ENCODE results near the gene POFUT1. TPM values are rescaled to one million over a fixed set of nuclear protein-coding genes. Genes with fewer than 3 reads are reported as not detected.

The POFUT1 gene
- polyA plus RNA-seq, 1 of the 3 experiments (the other 2 are of a cell fraction), result 35.6 TPM

- H4K20me1 ChIP-seq (ENCODE audit: insufficient read depth), result peaks cover 16% of the 10 kb centered on the region; the same call in 1 of the 2 replicates
- TF ChIP-seq TCF12 (IDR thresholded peaks at IDR 0.05) (no peak), MEF2A (IDR thresholded peaks at IDR 0.05; ENCODE audit: borderline replicate concordance, low read depth) (no peak), TAF1 (IDR thresholded peaks at IDR 0.05; ENCODE audit: borderline replicate concordance, low read depth, low read length) (no peak), FOXM1 (IDR thresholded peaks at IDR 0.05; ENCODE audit: low read depth) (no peak), JUND (IDR thresholded peaks at IDR 0.05) (no peak), EP300 (IDR thresholded peaks at IDR 0.05; ENCODE audit: borderline replicate concordance in 1 of 2, low read depth in 1 of 2, low read length in 1 of 2) (no peak), NFIC (IDR thresholded peaks at IDR 0.05; ENCODE audit: borderline replicate concordance) (no peak), GABPA (IDR thresholded peaks at IDR 0.05; ENCODE audit: low read depth) (no peak), USF1 (IDR thresholded peaks at IDR 0.05; ENCODE audit: borderline replicate concordance, low read depth) (no peak), MAX (IDR thresholded peaks at IDR 0.05; ENCODE audit: low read depth) (no peak), RCOR1 (IDR thresholded peaks at IDR 0.05; ENCODE audit: low read length) (no peak), USF2 (IDR thresholded peaks at IDR 0.05; ENCODE audit: borderline replicate concordance, low read depth, low read length) (no peak), EZH2phosphoT487 (IDR thresholded peaks at IDR 0.05; ENCODE audit: borderline replicate concordance, low read depth) (no peak), SIN3A (IDR thresholded peaks at IDR 0.05; ENCODE audit: borderline replicate concordance, low read depth, low read length) (no peak), NRF1 (IDR thresholded peaks at IDR 0.05; ENCODE audit: low read depth, low read length) (no peak), CTCF (IDR thresholded peaks at IDR 0.05) (no peak)
- H3K79me2 ChIP-seq (ENCODE audit: insufficient read depth), result peaks cover 83% of the 10 kb centered on the region
- POLR2A ChIA-PET, result no interaction called here
- peaks cover 0 to 10% of the 10 kb centered on the region in 2 experiments for H3K36me3 ChIP-seq (replicated peaks in 1 of 2; ENCODE audit: control insufficient read depth in 1 of 2, insufficient read depth in 2 of 2, low read length in 1 of 2)
- H3K9ac ChIP-seq, result no peak overlapping the region
- CTCF ChIA-PET, result no interaction called here
- H3K9me2 ChIP-seq, result no peaks in the 10 kb centered on the region
- no peaks in the 10 kb centered on the region for H3F3A ChIP-seq (replicated peaks; ENCODE audit: insufficient read depth)
- H3K4me2 ChIP-seq, result no peak overlapping the region
- no peaks in the 10 kb centered on the region for H3K9me3 ChIP-seq
- H2AFZ ChIP-seq (ENCODE audit: low read depth), result no peak overlapping the region
- no peaks in the 10 kb centered on the region for H3K27me3 ChIP-seq (ENCODE audit: insufficient read depth)
- H3K27ac ChIP-seq (ENCODE audit: low read depth in 2 of 2, low read length in 1 of 2), result no peak overlapping the region
- DNase-seq, result no peak
- no peak overlapping the region for H3K4me3 ChIP-seq (ENCODE audit: low read depth in 2 of 2, low read length in 1 of 2)
- WGBS (ENCODE audit: low lambda C conversion rate), result 98% methylated on average over 6 of the region's 6 CpGs
- peaks cover 3 to 4% of the 10 kb centered on the region in 2 experiments for H3K4me1 ChIP-seq (ENCODE audit: control insufficient read depth in 1 of 2, insufficient read depth in 2 of 2, low read depth in 1 of 2, low read length in 1 of 2)
Measured at GRCh38 chr20:32287231-32287638, 79.6 kb downstream of the POFUT1 start.

Other genes starting within 250 kb of the POFUT1 start
- 0.02 and 0.10 TPM in 2 replicates for gene XKR7, start 239.7 kb upstream of the POFUT1 start, polyA plus RNA-seq (2012; rRNA removed)
- gene CCM2L, start 197.4 kb upstream of the POFUT1 start, polyA plus RNA-seq (2012; rRNA removed), result not detected in 2 replicates
- not detected in 2 replicates for gene HCK, start 155.6 kb upstream of the POFUT1 start, polyA plus RNA-seq (2012; rRNA removed)
- 61.0 and 67.8 TPM in 2 replicates for gene TM9SF4, start 98.2 kb upstream of the POFUT1 start, polyA plus RNA-seq (2012; rRNA removed)
- 4.0 and 4.3 TPM in 2 replicates for gene PLAGL2, start 137 bp upstream of the POFUT1 start, polyA plus RNA-seq (2012; rRNA removed)
- gene KIF3B, start 69.8 kb downstream of the POFUT1 start, polyA plus RNA-seq (2012; rRNA removed), result 18.6 and 23.8 TPM in 2 replicates
- gene ASXL1, start 150.5 kb downstream of the POFUT1 start, polyA plus RNA-seq (2012; rRNA removed), result 36.6 and 44.7 TPM in 2 replicates

Data from SK-N-SH (cell line).